ENCODE results near the gene SLC16A5. TPM values are rescaled to one million over a fixed set of nuclear protein-coding genes. Genes with fewer than 3 reads are reported as not detected.
A peak's percentile ranks its signal among the peaks of the same experiment; 100 is the strongest.

SLC16A5 gene
- total RNA-seq, 1 experiment from 2014 or later: 1.2 TPM

DNA sequence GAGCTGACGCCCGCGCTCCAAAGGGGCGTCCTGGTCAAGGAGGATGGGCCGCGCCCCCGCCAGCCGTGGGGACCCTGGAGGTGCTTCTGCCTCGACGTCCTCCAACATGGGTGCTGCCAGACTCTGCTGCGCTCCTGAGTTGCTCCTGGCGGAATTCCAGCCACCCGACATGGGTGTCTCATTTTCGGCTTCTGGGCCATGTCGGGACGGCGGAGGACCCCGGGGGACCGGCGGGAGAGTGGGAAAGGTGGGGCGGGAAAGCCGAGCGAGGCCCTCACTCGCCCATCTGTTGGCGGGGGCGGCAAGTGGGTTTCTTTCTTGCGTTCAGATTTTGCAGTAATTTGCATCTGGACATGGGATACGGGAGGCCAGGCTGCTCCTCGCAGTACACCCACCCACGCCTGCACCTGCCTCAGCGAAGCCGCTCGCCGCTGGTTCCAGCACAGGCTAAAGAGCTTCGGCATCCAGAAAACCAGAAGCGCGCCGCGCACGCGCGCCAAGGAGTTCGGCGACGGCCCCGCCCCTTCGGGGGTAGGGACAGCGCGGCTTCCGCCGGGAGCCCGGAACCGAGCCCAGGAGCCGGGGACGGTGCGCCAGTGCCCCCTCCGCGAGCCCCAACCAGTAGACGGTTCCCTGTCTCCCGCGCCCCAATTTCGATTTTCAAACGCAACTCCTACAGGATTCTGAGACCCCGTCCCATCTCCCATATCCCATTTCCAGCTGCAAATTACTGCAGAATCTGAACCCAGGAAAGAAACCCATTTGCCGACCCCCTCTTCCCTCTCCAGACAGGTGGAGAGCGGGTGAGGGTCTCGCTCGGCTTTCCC is 21.9 kb downstream of the SLC16A5 start, which contains the start of gene ARMC7:
Gene ARMC7, plus strand, starts transcription at position 563 of the 827 bp plus-strand sequence. CDS start 320 bp downstream, outside the sequence.
- Histone ChIP-seq H3K9ac (ENCODE audit: low read length) (peak within 1 kb of the TSS; percentile 74), H3K4me1 (ENCODE audit: insufficient read depth, low read length) (peaks cover 35% of the 10 kb centered on the region), H3K4me3 (ENCODE audit: low read length) (peak within 1 kb of the TSS; percentile 97), H3K27me3 (ENCODE audit: low read length) (no peaks in the 10 kb centered on the region), H2AFZ (ENCODE audit: low read length) (peak within 1 kb of the TSS; percentile 85), H3F3A (ENCODE audit: low read length, unreplicated experiment) (no peaks in the 10 kb centered on the region), H3K36me3 (ENCODE audit: low read depth, low read length) (no peaks in the 10 kb centered on the region), H3K27ac (ENCODE audit: low read length) (no peak within 1 kb of the TSS), H3K4me2 (ENCODE audit: low read length) (peak within 1 kb of the TSS; percentile 91), H4K20me1 (ENCODE audit: low read length) (no peaks in the 10 kb centered on the region), H3K79me2 (ENCODE audit: low read length) (peaks cover 41% of the 10 kb centered on the region), H3K9me2 (replicated peaks; ENCODE audit: low read length) (no peaks in the 10 kb centered on the region), H3K9me3 (ENCODE audit: low read length) (no peaks in the 10 kb centered on the region)
- TSS peak; percentile 93 for BruUV-seq (replicated peaks)
- TF ChIP-seq CTCF (conservative IDR thresholded peaks at IDR 0.05; ENCODE audit: low read depth, low read length) (peak; percentile 19; the same call in 1 of the 2 replicates), EZH2phosphoT487 (IDR thresholded peaks at IDR 0.05; ENCODE audit: borderline replicate concordance, low read length) (no peak)
- peak; percentile 96 for DNase-seq
- ATAC-seq: peak; percentile 63
- POLR2A ChIA-PET (ENCODE audit: unreplicated experiment): interaction anchor here (0.6 kb wide), 4 partner anchors 13 to 122 kb away, joined by 3 to 6 read pairs (median 4); partner anchors contain the start of gene CDR2L
- CTCF ChIA-PET: interaction anchor here (0.6 to 1.0 kb wide), 4 partner anchors 40 to 287 kb away, joined by 3 to 7 read pairs (median 4); no protein-coding TSS in a partner anchor
- intact Hi-C loops (cut with micrococcal nuclease): loop anchor here (1.0 to 10.0 kb wide), 2 partner anchors 39 to 305 kb away; no protein-coding TSS in a partner anchor

DNA sequence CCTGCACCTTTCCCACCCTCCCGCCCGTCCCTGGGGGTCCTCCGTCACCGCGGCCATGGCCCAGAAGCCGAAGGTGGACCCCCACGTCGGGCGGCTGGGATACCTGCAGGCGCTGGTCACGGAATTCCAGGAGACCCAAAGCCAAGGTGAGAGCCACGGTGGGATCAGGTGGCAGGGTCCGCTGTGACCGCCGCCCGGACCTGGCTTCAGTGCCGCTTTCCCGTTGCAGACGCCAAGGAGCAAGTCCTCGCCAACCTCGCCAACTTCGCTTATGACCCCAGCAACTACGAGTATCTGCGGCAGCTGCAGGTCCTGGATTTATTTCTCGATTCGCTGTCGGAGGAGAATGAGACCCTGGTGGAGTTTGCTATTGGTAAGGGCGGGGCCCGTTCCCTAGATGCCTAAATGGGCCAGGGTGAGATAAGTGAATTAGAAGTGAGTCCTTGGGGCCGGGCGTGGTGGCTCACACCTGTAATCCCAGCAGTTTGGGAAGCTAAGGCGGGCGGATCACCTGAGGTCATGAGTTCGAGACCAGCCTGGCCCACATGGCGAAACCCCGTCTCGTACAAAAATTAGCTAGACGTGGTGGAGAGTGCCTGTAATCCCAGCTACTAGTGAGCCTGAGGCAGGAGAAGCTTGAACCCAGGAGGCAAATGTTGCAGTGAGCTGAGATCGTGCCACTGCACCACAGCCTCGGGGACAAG is 22.6 kb downstream of the SLC16A5 start:
- Histone ChIP-seq H3K4me2 (ENCODE audit: low read length) (peak overlapping the region; percentile 91), H3K27ac (ENCODE audit: low read length) (no peak overlapping the region), H3K4me1 (ENCODE audit: insufficient read depth, low read length) (peaks cover 40% of the 10 kb centered on the region), H3K9ac (ENCODE audit: low read length) (peak overlapping the region; percentile 74), H3K9me2 (replicated peaks; ENCODE audit: low read length) (no peaks in the 10 kb centered on the region), H3K4me3 (ENCODE audit: low read length) (peak overlapping the region; percentile 97), H3K36me3 (ENCODE audit: low read depth, low read length) (0 out of 2 replicates have a peak, but pooled peaks cover under 1% of the 10 kb centered on the region), H4K20me1 (ENCODE audit: low read length) (no peaks in the 10 kb centered on the region), H3K9me3 (ENCODE audit: low read length) (no peaks in the 10 kb centered on the region), H2AFZ (ENCODE audit: low read length) (peak overlapping the region; percentile 85), H3K79me2 (ENCODE audit: low read length) (peaks cover 49% of the 10 kb centered on the region), H3K27me3 (ENCODE audit: low read length) (no peaks in the 10 kb centered on the region), H3F3A (ENCODE audit: low read length, unreplicated experiment) (no peaks in the 10 kb centered on the region)
- TSS peak; percentile 43 for BruUV-seq (replicated peaks)
- POLR2A ChIA-PET (ENCODE audit: unreplicated experiment): interaction anchor here (0.6 kb wide), 3 partner anchors 14 to 47 kb away, joined by 3 to 5 read pairs (median 4); no protein-coding TSS in a partner anchor
- intact Hi-C loops (cut with micrococcal nuclease): loop anchor here (10.0 kb wide), 1 partner anchor 304 kb away; no protein-coding TSS in a partner anchor
- DNase-seq: peak; percentile 48
- TF ChIP-seq CTCF (conservative IDR thresholded peaks at IDR 0.05; ENCODE audit: low read depth, low read length) (no peak), EZH2 (IDR thresholded peaks at IDR 0.05; ENCODE audit: low read length, unreplicated experiment) (no peak)
- CTCF ChIA-PET: interaction anchor here (0.6 to 1.3 kb wide), 7 partner anchors 41 to 286 kb away, joined by 3 to 20 read pairs (median 4); no protein-coding TSS in a partner anchor
- ATAC-seq: peak; percentile 3; the same call in 1 of the 2 replicates
